H9 (cell line): Measurements from ENCODE around the gene OMG. TPM values are rescaled to one million over a fixed set of nuclear protein-coding genes. Genes with fewer than 3 reads are reported as not detected.

Source experiments
- DNase-seq: peaks from one replicate; pipeline ENCODE4 v3.0.0-alpha.2; 2017
- H2AFZ ChIP-seq: one replicate; pipeline ENCODE4 v1.6.1; 2013; ENCODE audit warnings: mild to moderate bottlenecking, low read length, control low read depth, moderate library complexity
- H2AK5ac ChIP-seq: 2 replicates; pipeline ENCODE4 v1.6.1; 2013; ENCODE audit warnings: low read length, control low read depth, mixed read lengths; ENCODE audit not compliant: insufficient read length
- H2BK120ac ChIP-seq: one replicate; pipeline ENCODE4 v1.6.1; 2013; ENCODE audit warnings: low read depth, mild to moderate bottlenecking, low read length, control low read depth, inconsistent platforms; ENCODE audit not compliant: poor library complexity, severe bottlenecking
- H2BK12ac ChIP-seq: 2 replicates; pipeline ENCODE4 v1.6.1; 2013; ENCODE audit warnings: low read length, control low read depth, mixed read lengths, low read depth; ENCODE audit not compliant: insufficient read length
- H2BK15ac ChIP-seq: 2 replicates; pipeline ENCODE4 v1.6.1; 2013; ENCODE audit warnings: low read depth, low read length, control low read depth
- H2BK20ac ChIP-seq: one replicate; pipeline ENCODE4 v1.6.1; 2013; ENCODE audit warnings: low read depth, mild to moderate bottlenecking, low read length, control low read depth, inconsistent platforms; ENCODE audit not compliant: poor library complexity, severe bottlenecking
- H2BK5ac ChIP-seq: 2 replicates; pipeline ENCODE4 v1.6.1; 2013; ENCODE audit warnings: low read length, control low read depth, mixed read lengths; ENCODE audit not compliant: insufficient read length
- H3K14ac ChIP-seq: 2 replicates; pipeline ENCODE4 v1.6.1; 2013; ENCODE audit warnings: low read length, control low read depth; ENCODE audit not compliant: insufficient read depth
- H3K18ac ChIP-seq: 2 replicates; pipeline ENCODE4 v1.6.1; 2013; ENCODE audit warnings: low read depth, mild to moderate bottlenecking, mixed read lengths, low read length, control low read depth; ENCODE audit not compliant: insufficient read length
- H3K23ac ChIP-seq: 2 replicates; pipeline ENCODE4 v1.6.1; 2013; ENCODE audit warnings: low read length, control low read depth, mixed read lengths, low read depth; ENCODE audit not compliant: insufficient read length
- H3K23me2 ChIP-seq: 2 replicates; pipeline ENCODE4 v1.6.1; 2013; ENCODE audit warnings: low read depth, mild to moderate bottlenecking, mixed read lengths, low read length, control low read depth; ENCODE audit not compliant: insufficient read length, poor library complexity, severe bottlenecking
- H3K27ac ChIP-seq: 2 replicates; pipeline ENCODE4 v1.5.1; 2013; ENCODE audit warnings: low read length, control low read depth, mixed read lengths, low read depth; ENCODE audit not compliant: insufficient read length
- H3K27me3 ChIP-seq: 2 replicates; pipeline ENCODE4 v1.6.1; 2013; ENCODE audit warnings: low read length, control low read depth, inconsistent platforms; ENCODE audit not compliant: insufficient read depth
- H3K4ac ChIP-seq: 2 replicates; pipeline ENCODE4 v1.6.1; 2013; ENCODE audit warnings: low read depth, mild to moderate bottlenecking, control low read depth, inconsistent platforms, low read length, moderate library complexity
- H3K4me1 ChIP-seq: 2 replicates; pipeline ENCODE4 v1.6.1; 2013; ENCODE audit warnings: low read length, control low read depth, inconsistent platforms; ENCODE audit not compliant: insufficient read depth
- H3K4me2 ChIP-seq: 2 replicates; pipeline ENCODE4 v1.6.1; 2013; ENCODE audit warnings: low read length, control low read depth, mixed read lengths; ENCODE audit not compliant: insufficient read length, insufficient read depth
- H3K56ac ChIP-seq: 2 replicates; pipeline ENCODE4 v1.6.1; 2013; ENCODE audit warnings: low read depth, mild to moderate bottlenecking, mixed read lengths, low read length, control low read depth; ENCODE audit not compliant: insufficient read length
- H3K79me1 ChIP-seq: 2 replicates; pipeline ENCODE4 v1.6.1; 2013; ENCODE audit warnings: low read depth, mild to moderate bottlenecking, moderate library complexity, low read length, control low read depth, inconsistent platforms; ENCODE audit not compliant: insufficient read depth, poor library complexity, severe bottlenecking
- H3K79me2 ChIP-seq: 2 replicates; pipeline ENCODE4 v1.6.1; 2013; ENCODE audit warnings: low read length, control low read depth, inconsistent platforms; ENCODE audit not compliant: insufficient read depth
- H3K9ac ChIP-seq: 2 replicates; pipeline ENCODE4 v1.6.1; 2013; ENCODE audit warnings: low read length, control low read depth, mixed read lengths; ENCODE audit not compliant: insufficient read length; ENCODE audit errors: extremely low read depth
- H3K9me3 ChIP-seq: one replicate; pipeline ENCODE4 v1.6.1; 2013; ENCODE audit warnings: low read depth, low read length, inconsistent platforms; ENCODE audit not compliant: control insufficient read depth
- H3T11ph ChIP-seq: one replicate; pipeline ENCODE4 v1.6.1; 2013; ENCODE audit warnings: mild to moderate bottlenecking, low read length, control low read depth, inconsistent platforms
- H4K20me1 ChIP-seq: one replicate; pipeline ENCODE4 v1.6.1; 2013; ENCODE audit not compliant: control insufficient read depth, insufficient read length, insufficient read depth
- H4K5ac ChIP-seq: 2 replicates; pipeline ENCODE4 v1.6.1; 2013; ENCODE audit warnings: low read depth, mild to moderate bottlenecking, mixed read lengths, low read length, control low read depth; ENCODE audit not compliant: insufficient read length
- H4K8ac ChIP-seq: replicated peaks from 2 replicates; pipeline ENCODE4 v1.6.1; 2013; ENCODE audit warnings: low read length, control low read depth, mixed read lengths, low read depth; ENCODE audit not compliant: insufficient read length
- H4K91ac ChIP-seq: 2 replicates; pipeline ENCODE4 v1.6.1; 2013; ENCODE audit warnings: low read depth, mild to moderate bottlenecking, moderate library complexity, mixed read lengths, low read length, control low read depth; ENCODE audit not compliant: insufficient read length
- H3K27ac Mint-ChIP-seq, 3 experiments: 2 replicates in 2 of 3; 3 replicates in 1 of 3; pipeline ENCODE4 v1.8.0; 2020 to 2021; ENCODE audit warnings: mixed read lengths in 3 of 3, mild to moderate bottlenecking in 1 of 3, moderate library complexity in 1 of 3
- H3K27me3 Mint-ChIP-seq: 2 replicates; pipeline ENCODE4 v1.8.0; 2021; ENCODE audit warnings: low read depth, mild to moderate bottlenecking, moderate library complexity, mixed read lengths
- H3K36me3 Mint-ChIP-seq, 3 experiments: 2 replicates in 2 of 3; 3 replicates in 1 of 3; pipeline ENCODE4 v1.8.0; 2020 to 2021; ENCODE audit warnings: low read depth in 3 of 3, mixed read lengths in 3 of 3; ENCODE audit not compliant: insufficient read depth in 1 of 3
- H3K4me1 Mint-ChIP-seq, 2 experiments: 2 replicates each; pipeline ENCODE4 v1.8.0; 2020; ENCODE audit warnings: mixed read lengths in 2 of 2
- H3K4me3 Mint-ChIP-seq, 2 experiments: 2 replicates in 1 of 2; 3 replicates in 1 of 2; pipeline ENCODE4 v1.8.0; 2020 to 2021; ENCODE audit warnings: mild to moderate bottlenecking in 2 of 2, mixed read lengths in 2 of 2, moderate library complexity in 1 of 2
- H3K9me3 Mint-ChIP-seq, 2 experiments: 2 replicates in 1 of 2; 3 replicates in 1 of 2; pipeline ENCODE4 v1.8.0; 2020; ENCODE audit warnings: mild to moderate bottlenecking in 2 of 2, mixed read lengths in 2 of 2, moderate library complexity in 1 of 2
- WGBS: extraction: QIAGEN DNeasy Blood & Tissue Kit; methylation state at CpG from one replicate; pipeline ENCODE4 v1.1.7; 2013; ENCODE audit warnings: missing lambda C conversion rate, low lambda C conversion rate, mixed read lengths; ENCODE audit not compliant: insufficient read length; ENCODE audit errors: extremely low coverage; 5-methylcytosine and 5-hydroxymethylcytosine counted together
- total RNA-seq: library from RNA; stranded (reverse); gene quantifications from 2 replicates; pipeline ENCODE4 v1.2.1, GENCODE V29; 2021
- TF ChIP-seq, protein P1 (sequence below): fragments of 200-600 bp; sonication (generic); conservative IDR thresholded peaks from 3 replicates; pipeline ENCODE4 v1.8.0; 2021; ENCODE audit warnings: antibody characterized with exemption, mild to moderate bottlenecking

The OMG gene
- total RNA-seq, 1 experiment from 2014 or later: not detected

DNA sequence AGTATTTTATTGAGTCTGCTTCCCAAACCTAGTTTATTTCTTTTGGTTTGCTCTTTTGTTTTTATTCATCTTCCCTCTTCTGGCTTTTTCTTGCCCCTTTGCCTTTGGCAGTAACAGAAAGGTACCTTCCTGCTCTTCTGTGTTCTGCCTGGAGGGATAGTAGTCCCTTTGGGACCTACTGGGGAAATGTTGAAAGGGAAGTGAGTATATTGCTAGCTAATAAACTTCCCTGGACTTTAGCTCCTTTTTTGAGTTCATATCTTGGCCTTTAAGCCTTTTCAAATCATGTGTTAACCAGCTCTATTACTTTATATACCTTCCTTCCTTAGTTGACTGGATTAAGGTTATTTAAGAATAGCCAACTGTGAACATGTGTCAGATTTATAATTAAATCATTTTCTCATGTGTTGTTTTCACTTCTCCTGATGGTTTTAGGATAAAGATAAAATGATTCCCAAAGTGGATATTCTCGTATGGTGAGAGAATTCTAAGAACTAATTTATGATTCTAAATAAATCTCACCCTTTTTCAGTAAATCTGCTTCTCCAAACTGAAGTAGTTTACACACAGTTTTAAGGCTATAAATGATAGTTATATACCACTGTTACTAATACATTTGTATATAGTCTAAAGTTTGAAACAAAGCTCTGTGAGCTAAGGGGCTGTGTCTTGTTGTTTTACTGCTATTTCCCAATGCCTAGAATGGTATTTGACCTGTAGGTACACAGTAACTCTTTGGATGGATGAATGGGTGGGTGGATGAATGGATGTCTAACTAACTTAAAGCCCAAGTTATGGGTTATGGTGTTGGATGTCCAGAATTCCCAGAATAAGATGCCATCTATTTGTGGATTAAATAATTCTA lies 45.7 kb downstream of the OMG start:
- H3K14ac ChIP-seq: no peak overlapping the region
- TF ChIP-seq, protein P1, sequence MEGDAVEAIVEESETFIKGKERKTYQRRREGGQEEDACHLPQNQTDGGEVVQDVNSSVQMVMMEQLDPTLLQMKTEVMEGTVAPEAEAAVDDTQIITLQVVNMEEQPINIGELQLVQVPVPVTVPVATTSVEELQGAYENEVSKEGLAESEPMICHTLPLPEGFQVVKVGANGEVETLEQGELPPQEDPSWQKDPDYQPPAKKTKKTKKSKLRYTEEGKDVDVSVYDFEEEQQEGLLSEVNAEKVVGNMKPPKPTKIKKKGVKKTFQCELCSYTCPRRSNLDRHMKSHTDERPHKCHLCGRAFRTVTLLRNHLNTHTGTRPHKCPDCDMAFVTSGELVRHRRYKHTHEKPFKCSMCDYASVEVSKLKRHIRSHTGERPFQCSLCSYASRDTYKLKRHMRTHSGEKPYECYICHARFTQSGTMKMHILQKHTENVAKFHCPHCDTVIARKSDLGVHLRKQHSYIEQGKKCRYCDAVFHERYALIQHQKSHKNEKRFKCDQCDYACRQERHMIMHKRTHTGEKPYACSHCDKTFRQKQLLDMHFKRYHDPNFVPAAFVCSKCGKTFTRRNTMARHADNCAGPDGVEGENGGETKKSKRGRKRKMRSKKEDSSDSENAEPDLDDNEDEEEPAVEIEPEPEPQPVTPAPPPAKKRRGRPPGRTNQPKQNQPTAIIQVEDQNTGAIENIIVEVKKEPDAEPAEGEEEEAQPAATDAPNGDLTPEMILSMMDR: no peak
- no peaks in the 10 kb centered on the region for H3K9me3 Mint-ChIP-seq
- H2AK5ac ChIP-seq: no peak overlapping the region
- no peak overlapping the region for H3K4me2 ChIP-seq
- no peak overlapping the region for H3K27ac ChIP-seq
- H4K20me1 ChIP-seq: no peaks in the 10 kb centered on the region
- no peaks in the 10 kb centered on the region for H3K79me2 ChIP-seq
- H3K9me3 ChIP-seq: no peaks in the 10 kb centered on the region
- WGBS: no CpG with 5 or more reads among the region's 1 CpG
- no peaks in the 10 kb centered on the region for H3K27me3 Mint-ChIP-seq
- H2BK20ac ChIP-seq: no peak overlapping the region
- no peaks in the 10 kb centered on the region; the same call in 1 of the 2 replicates for H3K4me1 ChIP-seq
- H2BK12ac ChIP-seq: no peak overlapping the region
- no peak overlapping the region; a peak in 1 of 7 replicates for H3K27ac Mint-ChIP-seq
- H3K9ac ChIP-seq: no peak overlapping the region
- H3K23ac ChIP-seq: no peak overlapping the region
- no peaks in the 10 kb centered on the region for H3K79me1 ChIP-seq
- H2BK15ac ChIP-seq: no peak overlapping the region
- H2AFZ ChIP-seq: no peak overlapping the region
- peaks cover 0 to 11% (median 9%) of the 10 kb centered on the region in 3 experiments; a peak in 3 of 7 replicates for H3K36me3 Mint-ChIP-seq
- no peak overlapping the region for H4K5ac ChIP-seq
- peaks cover 5 to 6% of the 10 kb centered on the region in 2 experiments for H3K4me1 Mint-ChIP-seq
- H3K4me3 Mint-ChIP-seq: no peak overlapping the region
- H3T11ph ChIP-seq: no peak overlapping the region
- H4K8ac ChIP-seq: no peak overlapping the region
- no peak overlapping the region for H4K91ac ChIP-seq
- H3K4ac ChIP-seq: no peak overlapping the region
- no peak overlapping the region for H2BK120ac ChIP-seq
- DNase-seq: no peak
- H3K18ac ChIP-seq: no peak overlapping the region
- H3K27me3 ChIP-seq: no peaks in the 10 kb centered on the region
- H2BK5ac ChIP-seq: no peak overlapping the region
- no peak overlapping the region for H3K56ac ChIP-seq
- no peaks in the 10 kb centered on the region for H3K23me2 ChIP-seq
